ENCODE measurements around the gene SPAG6. TPM values are rescaled to one million over a fixed set of nuclear protein-coding genes. Genes with fewer than 3 reads are reported as not detected.

The SPAG6 gene
- total and polyA plus RNA-seq, 2 donors (not counting 1 experiment from before 2014, with no cell fraction given): not detected

- Histone ChIP-seq H3K4me3 (replicated peaks in 1 of 4; ENCODE audit: control extremely low read depth in 1 of 4, insufficient read depth in 1 of 4, low read depth in 3 of 4, low read length in 4 of 4) (no peak overlapping the region), H3K36me3 (ENCODE audit: control insufficient read depth, insufficient read depth, low read length) (no peaks in the 10 kb centered on the region), H3K79me2 (ENCODE audit: control insufficient read depth, insufficient read depth, low read length) (peaks cover 5% of the 10 kb centered on the region), H3K9ac (ENCODE audit: insufficient read depth, low read length) (no peak overlapping the region), H3K4me2 (ENCODE audit: extremely low read depth, insufficient read depth, low read length) (no peak overlapping the region), H3K9me3 (ENCODE audit: control insufficient read depth, insufficient read depth, low read depth, low read length) (no peaks in the 10 kb centered on the region), H3K27me3 (ENCODE audit: control insufficient read depth, insufficient read depth, low read length) (peaks cover 16% of the 10 kb centered on the region), H3K27ac (ENCODE audit: insufficient read depth, low read length) (no peak overlapping the region), H3K4me1 (ENCODE audit: control insufficient read depth, extremely low read depth, insufficient read depth, low read length) (no peaks in the 10 kb centered on the region), H4K20me1 (ENCODE audit: control insufficient read depth, extremely low read depth, insufficient read depth, low read length) (peaks cover 3% of the 10 kb centered on the region), H2AFZ (ENCODE audit: low read length) (no peak overlapping the region)
- no peak for DNase-seq (ENCODE audit: low read depth in 2 of 2)
- no peak for TF ChIP-seq CTCF (conservative IDR thresholded peaks at IDR 0.05 in 1 of 2, IDR thresholded peaks at IDR 0.05 in 1 of 2; ENCODE audit: low read depth in 1 of 2, low read length in 2 of 2)
- no peak for TF ChIP-seq EZH2 (IDR thresholded peaks at IDR 0.05; ENCODE audit: low read length, missing control alignments)
Measured at GRCh38 chr10:22318772-22319171, 26.5 kb upstream of the SPAG6 start.

GRCh38 chr10:22319547-22319979 lies 25.7 kb upstream of the SPAG6 start:
- H4K20me1 ChIP-seq (ENCODE audit: control insufficient read depth, extremely low read depth, insufficient read depth, low read length): peaks cover 3% of the 10 kb centered on the region
- H3K9ac ChIP-seq (ENCODE audit: insufficient read depth, low read length): no peak overlapping the region
- H3K9me3 ChIP-seq (ENCODE audit: control insufficient read depth, insufficient read depth, low read depth, low read length): no peaks in the 10 kb centered on the region

DNA sequence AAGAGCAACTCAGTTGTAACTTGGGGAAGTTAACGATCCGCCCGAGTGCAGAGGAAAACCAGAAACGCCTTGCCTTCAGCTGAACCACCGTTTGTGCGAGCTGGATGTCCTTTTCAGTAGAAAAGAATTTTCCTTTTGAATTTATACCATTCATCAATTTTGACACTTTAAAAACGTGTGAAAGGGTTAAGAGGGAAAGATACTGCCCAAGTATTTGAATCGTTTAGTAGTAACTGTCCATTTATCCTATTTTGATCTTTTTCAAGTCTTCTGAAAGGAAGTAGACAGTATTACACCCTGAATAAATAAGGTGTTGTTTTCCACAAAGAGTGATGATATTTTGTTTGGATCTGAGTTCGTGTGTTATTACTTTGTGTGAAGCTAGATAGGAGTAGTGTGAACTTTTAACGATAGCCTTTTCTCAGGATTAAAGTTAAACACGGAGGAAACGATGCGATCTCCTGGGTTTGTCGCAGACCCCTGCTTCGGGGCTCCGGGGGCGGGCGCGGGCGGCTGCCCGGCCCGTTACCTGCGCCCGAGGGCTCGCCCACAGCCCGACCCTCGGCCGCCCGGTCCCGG lies 25.2 kb upstream of the SPAG6 start:
- no peak overlapping the region for H3K27ac ChIP-seq (ENCODE audit: insufficient read depth, low read length)
- TF ChIP-seq EZH2 (IDR thresholded peaks at IDR 0.05; ENCODE audit: low read length, missing control alignments): no peak
- no peak for TF ChIP-seq CTCF (conservative IDR thresholded peaks at IDR 0.05 in 1 of 2, IDR thresholded peaks at IDR 0.05 in 1 of 2; ENCODE audit: low read depth in 1 of 2, low read length in 2 of 2)
- H2AFZ ChIP-seq (ENCODE audit: low read length): no peak overlapping the region
- peaks cover 5% of the 10 kb centered on the region for H3K79me2 ChIP-seq (ENCODE audit: control insufficient read depth, insufficient read depth, low read length)
- peak overlapping the region; percentile 64 for H3K4me2 ChIP-seq (ENCODE audit: extremely low read depth, insufficient read depth, low read length)
- peaks cover 3% of the 10 kb centered on the region for H4K20me1 ChIP-seq (ENCODE audit: control insufficient read depth, extremely low read depth, insufficient read depth, low read length)
- no peaks in the 10 kb centered on the region for H3K9me3 ChIP-seq (ENCODE audit: control insufficient read depth, insufficient read depth, low read depth, low read length)
- no peak overlapping the region for H3K9ac ChIP-seq (ENCODE audit: insufficient read depth, low read length)
- H3K4me3 ChIP-seq (replicated peaks in 1 of 4; ENCODE audit: control extremely low read depth in 1 of 4, insufficient read depth in 1 of 4, low read depth in 3 of 4, low read length in 4 of 4): peak overlapping the region; percentile 27 to 62 (median 40)
- H3K36me3 ChIP-seq (ENCODE audit: control insufficient read depth, insufficient read depth, low read length): no peaks in the 10 kb centered on the region
- H3K4me1 ChIP-seq (ENCODE audit: control insufficient read depth, extremely low read depth, insufficient read depth, low read length): no peaks in the 10 kb centered on the region
- peaks cover 20% of the 10 kb centered on the region for H3K27me3 ChIP-seq (ENCODE audit: control insufficient read depth, insufficient read depth, low read length)
- DNase-seq (ENCODE audit: low read depth in 2 of 2): no peak

More at GRCh38 chr10:22319547-22319979, 25.7 kb upstream of the SPAG6 start:
- Histone ChIP-seq H3K4me3 (replicated peaks in 1 of 4; ENCODE audit: control extremely low read depth in 1 of 4, insufficient read depth in 1 of 4, low read depth in 3 of 4, low read length in 4 of 4) (peak overlapping the region in 2 of 4 experiments; percentile 49 to 62), H2AFZ (ENCODE audit: low read length) (no peak overlapping the region), H3K27me3 (ENCODE audit: control insufficient read depth, insufficient read depth, low read length) (peaks cover 20% of the 10 kb centered on the region), H3K36me3 (ENCODE audit: control insufficient read depth, insufficient read depth, low read length) (no peaks in the 10 kb centered on the region), H3K4me2 (ENCODE audit: extremely low read depth, insufficient read depth, low read length) (no peak overlapping the region), H3K4me1 (ENCODE audit: control insufficient read depth, extremely low read depth, insufficient read depth, low read length) (no peaks in the 10 kb centered on the region), H3K27ac (ENCODE audit: insufficient read depth, low read length) (no peak overlapping the region), H3K79me2 (ENCODE audit: control insufficient read depth, insufficient read depth, low read length) (peaks cover 5% of the 10 kb centered on the region)
- TF ChIP-seq CTCF (conservative IDR thresholded peaks at IDR 0.05 in 1 of 2, IDR thresholded peaks at IDR 0.05 in 1 of 2; ENCODE audit: low read depth in 1 of 2, low read length in 2 of 2) (no peak), EZH2 (IDR thresholded peaks at IDR 0.05; ENCODE audit: low read length, missing control alignments) (no peak)
- no peak for DNase-seq (ENCODE audit: low read depth in 2 of 2)
